Stimulated activated CD4-positive, alpha-beta T cell treated with anti-CD3 and anti-CD28 coated beads, Interleukin-4, amount 100 ng/mL, for 1 hour (primary cell): ENCODE measurements around the gene LSM10.

ENCODE experiments used
- DNase-seq: peaks from one replicate; pipeline ENCODE4 v3.0.0-alpha.2; 2020

Gene LSM10

GRCh38 chr1:36406440-36406839 lies 8.7 kb upstream of the LSM10 start:
- no peak for DNase-seq

- DNase-seq, result no peak
Measured at GRCh38 chr1:36402504-36402890, 4.8 kb upstream of the LSM10 start.

- no peak for DNase-seq
Measured at GRCh38 chr1:36401602-36402503, 4.1 kb upstream of the LSM10 start.

GRCh38 chr1:36400825-36401601 lies 3.3 kb upstream of the LSM10 start:
- DNase-seq, result peak; percentile 58

- DNase-seq, result no peak
Measured at GRCh38 chr1:36400514-36400824, 2.8 kb upstream of the LSM10 start.

GRCh38 chr1:36398370-36398977 lies 766 bp upstream of the LSM10 start:
- DNase-seq, result no peak

- no peak for DNase-seq
Measured at GRCh38 chr1:36397083-36397377, 678 bp downstream of the LSM10 start.

- no peak for DNase-seq
Measured at GRCh38 chr1:36396359-36396758, 1.3 kb downstream of the LSM10 start.

- DNase-seq, result no peak
Measured at GRCh38 chr1:36393686-36394085, 4.0 kb downstream of the LSM10 start.

- no peak for DNase-seq
Measured at GRCh38 chr1:36392836-36393235, 4.9 kb downstream of the LSM10 start.

- DNase-seq, result no peak
Measured at GRCh38 chr1:36391271-36391670, 6.4 kb downstream of the LSM10 start.

- DNase-seq, result no peak
Measured at GRCh38 chr1:36390411-36390810, 7.3 kb downstream of the LSM10 start.

GRCh38 chr1:36389999-36390398 lies 7.7 kb downstream of the LSM10 start:
- DNase-seq, result no peak

- no peak for DNase-seq
Measured at GRCh38 chr1:36389261-36389660, 8.4 kb downstream of the LSM10 start.

GRCh38 chr1:36387141-36387949 lies 10.4 kb downstream of the LSM10 start:
- no peak for DNase-seq

GRCh38 chr1:36386265-36387140 lies 11.2 kb downstream of the LSM10 start:
- DNase-seq, result peak; percentile 85

GRCh38 chr1:36385410-36386264 lies 12.1 kb downstream of the LSM10 start, which contains the start of gene STK40:
Gene STK40 (minus strand): TSS chr1:36385924. CDS start chr1:36361332, 24,592 bp downstream.
- DNase-seq, result peak; percentile 97

- DNase-seq, result peak; percentile 22
Measured at GRCh38 chr1:36384542-36385409, 12.9 kb downstream of the LSM10 start.

GRCh38 chr1:36383240-36383639 lies 14.5 kb downstream of the LSM10 start:
- no peak for DNase-seq

GRCh38 chr1:36382669-36383068 lies 15.0 kb downstream of the LSM10 start:
- no peak for DNase-seq
